Neuronal stem cell (in vitro differentiated cells): ENCODE results near the gene OR56A4. TPM values are rescaled to one million over a fixed set of nuclear protein-coding genes. Genes with fewer than 3 reads are reported as not detected.

Source experiments
- small RNA-seq: library from polyadenylated mRNA; stranded (forward); fragments of <200 nt; extraction: miRNeasy Mini kit (QIAGEN cat#:217004); gene quantifications from one replicate; pipeline ENCODE3, GENCODE V24; 2013; ENCODE audit not compliant: insufficient read depth

Gene OR56A4

Small RNA genes lying within 50 kb of the gene (small RNA-seq; reads per million reads assigned to genes)
- gene RNA5SP329, result not detected
